GM23338 (cell line): ENCODE measurements around the gene ETFA.

Experiments used
- CREB1 ChIP-seq: fragments of 250-450 bp; sonication (Bioruptor Pico); IDR thresholded peaks from 2 replicates; pipeline ENCODE4 v1.5.0; 2020; ENCODE audit warnings: low read depth, mild to moderate bottlenecking, moderate library complexity
- EZH2 ChIP-seq: fragments of 200-600 bp; sonication (generic); IDR thresholded peaks from one replicate; pipeline ENCODE4 v1.8.0; 2017; ENCODE audit warnings: antibody characterized with exemption, mild to moderate bottlenecking, low read depth; ENCODE audit not compliant: unreplicated experiment
- EZH2phosphoT487 ChIP-seq: fragments of 200-600 bp; sonication (generic); IDR thresholded peaks from one replicate; pipeline ENCODE4 v1.8.1; 2018; ENCODE audit warnings: antibody characterized with exemption; ENCODE audit not compliant: unreplicated experiment
- JUNB ChIP-seq: IDR thresholded peaks from one replicate; pipeline ENCODE4 v1.6.1; 2016; ENCODE audit warnings: antibody characterized with exemption; ENCODE audit not compliant: unreplicated experiment
- NANOG ChIP-seq: IDR thresholded peaks from 2 replicates; pipeline ENCODE4 v1.6.1; 2016; ENCODE audit warnings: antibody characterized with exemption, borderline replicate concordance
- POLR2AphosphoS5 ChIP-seq: IDR thresholded peaks from 2 replicates; pipeline ENCODE4 v1.6.1; 2016; ENCODE audit warnings: antibody characterized with exemption, low read depth
- STAT1 ChIP-seq: IDR thresholded peaks from one replicate; pipeline ENCODE4 v1.6.1; 2016; ENCODE audit warnings: antibody characterized with exemption; ENCODE audit not compliant: unreplicated experiment
- ZNF114 ChIP-seq: fragments of 250-450 bp; sonication (Bioruptor Pico); IDR thresholded peaks from 2 replicates; pipeline ENCODE4 v1.5.0; 2020; ENCODE audit warnings: mild to moderate bottlenecking, moderate library complexity
- ZNF331 ChIP-seq: fragments of 250-450 bp; sonication (Bioruptor Pico); IDR thresholded peaks from 2 replicates; pipeline ENCODE4 v1.5.0; 2020; ENCODE audit warnings: low read depth, mild to moderate bottlenecking, moderate library complexity
- TF ChIP-seq, protein P1 (sequence below), 2 experiments: fragments of 200-600 bp in 1 of 2; sonication (generic) in 1 of 2; conservative IDR thresholded peaks; 2 replicates each; pipeline versions ENCODE4 v1.5.1 to v1.6.1; 2016 to 2017; ENCODE audit warnings: antibody characterized with exemption in 2 of 2, low read depth in 2 of 2, mild to moderate bottlenecking in 2 of 2, moderate library complexity in 1 of 2
- TF ChIP-seq, protein P2 (sequence below): IDR thresholded peaks from one replicate; pipeline ENCODE4 v1.6.1; 2018; ENCODE audit warnings: antibody characterized with exemption; ENCODE audit not compliant: unreplicated experiment
- TF ChIP-seq, protein P3 (sequence below): fragments of 250-450 bp; sonication (Bioruptor Pico); IDR thresholded peaks from 2 replicates; pipeline ENCODE4 v1.5.0; 2020; ENCODE audit warnings: mild to moderate bottlenecking, moderate library complexity
- TF ChIP-seq, protein P4 (sequence below): IDR thresholded peaks from 2 replicates; pipeline ENCODE4 v1.6.1; 2016; ENCODE audit warnings: antibody characterized with exemption

DNA sequence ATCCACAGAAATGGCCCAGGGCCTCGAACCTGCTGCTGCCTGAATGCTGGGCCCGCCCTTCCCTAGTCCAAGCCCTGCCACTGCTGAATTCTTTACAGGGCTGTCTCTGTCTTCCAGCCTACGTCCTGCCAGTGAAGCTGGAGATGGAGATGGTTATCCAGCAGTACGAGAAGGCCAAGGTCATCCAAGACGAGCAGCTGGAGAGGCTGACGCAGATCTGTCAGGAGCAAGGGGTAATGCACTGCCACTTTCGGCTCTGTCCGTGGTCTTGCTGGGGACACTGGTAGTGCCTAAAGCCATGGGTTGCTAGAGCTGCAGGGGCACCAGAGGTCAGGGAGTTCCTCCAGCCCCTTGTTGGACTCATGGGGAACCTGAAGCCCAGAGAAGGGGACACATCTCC is 135.8 kb downstream of the ETFA start:
- TF ChIP-seq, protein P1, sequence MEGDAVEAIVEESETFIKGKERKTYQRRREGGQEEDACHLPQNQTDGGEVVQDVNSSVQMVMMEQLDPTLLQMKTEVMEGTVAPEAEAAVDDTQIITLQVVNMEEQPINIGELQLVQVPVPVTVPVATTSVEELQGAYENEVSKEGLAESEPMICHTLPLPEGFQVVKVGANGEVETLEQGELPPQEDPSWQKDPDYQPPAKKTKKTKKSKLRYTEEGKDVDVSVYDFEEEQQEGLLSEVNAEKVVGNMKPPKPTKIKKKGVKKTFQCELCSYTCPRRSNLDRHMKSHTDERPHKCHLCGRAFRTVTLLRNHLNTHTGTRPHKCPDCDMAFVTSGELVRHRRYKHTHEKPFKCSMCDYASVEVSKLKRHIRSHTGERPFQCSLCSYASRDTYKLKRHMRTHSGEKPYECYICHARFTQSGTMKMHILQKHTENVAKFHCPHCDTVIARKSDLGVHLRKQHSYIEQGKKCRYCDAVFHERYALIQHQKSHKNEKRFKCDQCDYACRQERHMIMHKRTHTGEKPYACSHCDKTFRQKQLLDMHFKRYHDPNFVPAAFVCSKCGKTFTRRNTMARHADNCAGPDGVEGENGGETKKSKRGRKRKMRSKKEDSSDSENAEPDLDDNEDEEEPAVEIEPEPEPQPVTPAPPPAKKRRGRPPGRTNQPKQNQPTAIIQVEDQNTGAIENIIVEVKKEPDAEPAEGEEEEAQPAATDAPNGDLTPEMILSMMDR (conservative IDR thresholded peaks at IDR 0.05; ENCODE audit: low read depth in 2 of 2), result no peak
- TF ChIP-seq POLR2AphosphoS5 (no peak), EZH2 (no peak), EZH2phosphoT487 (no peak), JUNB (no peak), NANOG (no peak), ZNF331 (CRISPR knock-in tag) (no peak), STAT1 (no peak), CREB1 (CRISPR knock-in tag) (no peak), ZNF114 (CRISPR knock-in tag) (no peak)
- TF ChIP-seq, protein P2, sequence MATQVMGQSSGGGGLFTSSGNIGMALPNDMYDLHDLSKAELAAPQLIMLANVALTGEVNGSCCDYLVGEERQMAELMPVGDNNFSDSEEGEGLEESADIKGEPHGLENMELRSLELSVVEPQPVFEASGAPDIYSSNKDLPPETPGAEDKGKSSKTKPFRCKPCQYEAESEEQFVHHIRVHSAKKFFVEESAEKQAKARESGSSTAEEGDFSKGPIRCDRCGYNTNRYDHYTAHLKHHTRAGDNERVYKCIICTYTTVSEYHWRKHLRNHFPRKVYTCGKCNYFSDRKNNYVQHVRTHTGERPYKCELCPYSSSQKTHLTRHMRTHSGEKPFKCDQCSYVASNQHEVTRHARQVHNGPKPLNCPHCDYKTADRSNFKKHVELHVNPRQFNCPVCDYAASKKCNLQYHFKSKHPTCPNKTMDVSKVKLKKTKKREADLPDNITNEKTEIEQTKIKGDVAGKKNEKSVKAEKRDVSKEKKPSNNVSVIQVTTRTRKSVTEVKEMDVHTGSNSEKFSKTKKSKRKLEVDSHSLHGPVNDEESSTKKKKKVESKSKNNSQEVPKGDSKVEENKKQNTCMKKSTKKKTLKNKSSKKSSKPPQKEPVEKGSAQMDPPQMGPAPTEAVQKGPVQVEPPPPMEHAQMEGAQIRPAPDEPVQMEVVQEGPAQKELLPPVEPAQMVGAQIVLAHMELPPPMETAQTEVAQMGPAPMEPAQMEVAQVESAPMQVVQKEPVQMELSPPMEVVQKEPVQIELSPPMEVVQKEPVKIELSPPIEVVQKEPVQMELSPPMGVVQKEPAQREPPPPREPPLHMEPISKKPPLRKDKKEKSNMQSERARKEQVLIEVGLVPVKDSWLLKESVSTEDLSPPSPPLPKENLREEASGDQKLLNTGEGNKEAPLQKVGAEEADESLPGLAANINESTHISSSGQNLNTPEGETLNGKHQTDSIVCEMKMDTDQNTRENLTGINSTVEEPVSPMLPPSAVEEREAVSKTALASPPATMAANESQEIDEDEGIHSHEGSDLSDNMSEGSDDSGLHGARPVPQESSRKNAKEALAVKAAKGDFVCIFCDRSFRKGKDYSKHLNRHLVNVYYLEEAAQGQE, result no peak
- TF ChIP-seq, protein P3, sequence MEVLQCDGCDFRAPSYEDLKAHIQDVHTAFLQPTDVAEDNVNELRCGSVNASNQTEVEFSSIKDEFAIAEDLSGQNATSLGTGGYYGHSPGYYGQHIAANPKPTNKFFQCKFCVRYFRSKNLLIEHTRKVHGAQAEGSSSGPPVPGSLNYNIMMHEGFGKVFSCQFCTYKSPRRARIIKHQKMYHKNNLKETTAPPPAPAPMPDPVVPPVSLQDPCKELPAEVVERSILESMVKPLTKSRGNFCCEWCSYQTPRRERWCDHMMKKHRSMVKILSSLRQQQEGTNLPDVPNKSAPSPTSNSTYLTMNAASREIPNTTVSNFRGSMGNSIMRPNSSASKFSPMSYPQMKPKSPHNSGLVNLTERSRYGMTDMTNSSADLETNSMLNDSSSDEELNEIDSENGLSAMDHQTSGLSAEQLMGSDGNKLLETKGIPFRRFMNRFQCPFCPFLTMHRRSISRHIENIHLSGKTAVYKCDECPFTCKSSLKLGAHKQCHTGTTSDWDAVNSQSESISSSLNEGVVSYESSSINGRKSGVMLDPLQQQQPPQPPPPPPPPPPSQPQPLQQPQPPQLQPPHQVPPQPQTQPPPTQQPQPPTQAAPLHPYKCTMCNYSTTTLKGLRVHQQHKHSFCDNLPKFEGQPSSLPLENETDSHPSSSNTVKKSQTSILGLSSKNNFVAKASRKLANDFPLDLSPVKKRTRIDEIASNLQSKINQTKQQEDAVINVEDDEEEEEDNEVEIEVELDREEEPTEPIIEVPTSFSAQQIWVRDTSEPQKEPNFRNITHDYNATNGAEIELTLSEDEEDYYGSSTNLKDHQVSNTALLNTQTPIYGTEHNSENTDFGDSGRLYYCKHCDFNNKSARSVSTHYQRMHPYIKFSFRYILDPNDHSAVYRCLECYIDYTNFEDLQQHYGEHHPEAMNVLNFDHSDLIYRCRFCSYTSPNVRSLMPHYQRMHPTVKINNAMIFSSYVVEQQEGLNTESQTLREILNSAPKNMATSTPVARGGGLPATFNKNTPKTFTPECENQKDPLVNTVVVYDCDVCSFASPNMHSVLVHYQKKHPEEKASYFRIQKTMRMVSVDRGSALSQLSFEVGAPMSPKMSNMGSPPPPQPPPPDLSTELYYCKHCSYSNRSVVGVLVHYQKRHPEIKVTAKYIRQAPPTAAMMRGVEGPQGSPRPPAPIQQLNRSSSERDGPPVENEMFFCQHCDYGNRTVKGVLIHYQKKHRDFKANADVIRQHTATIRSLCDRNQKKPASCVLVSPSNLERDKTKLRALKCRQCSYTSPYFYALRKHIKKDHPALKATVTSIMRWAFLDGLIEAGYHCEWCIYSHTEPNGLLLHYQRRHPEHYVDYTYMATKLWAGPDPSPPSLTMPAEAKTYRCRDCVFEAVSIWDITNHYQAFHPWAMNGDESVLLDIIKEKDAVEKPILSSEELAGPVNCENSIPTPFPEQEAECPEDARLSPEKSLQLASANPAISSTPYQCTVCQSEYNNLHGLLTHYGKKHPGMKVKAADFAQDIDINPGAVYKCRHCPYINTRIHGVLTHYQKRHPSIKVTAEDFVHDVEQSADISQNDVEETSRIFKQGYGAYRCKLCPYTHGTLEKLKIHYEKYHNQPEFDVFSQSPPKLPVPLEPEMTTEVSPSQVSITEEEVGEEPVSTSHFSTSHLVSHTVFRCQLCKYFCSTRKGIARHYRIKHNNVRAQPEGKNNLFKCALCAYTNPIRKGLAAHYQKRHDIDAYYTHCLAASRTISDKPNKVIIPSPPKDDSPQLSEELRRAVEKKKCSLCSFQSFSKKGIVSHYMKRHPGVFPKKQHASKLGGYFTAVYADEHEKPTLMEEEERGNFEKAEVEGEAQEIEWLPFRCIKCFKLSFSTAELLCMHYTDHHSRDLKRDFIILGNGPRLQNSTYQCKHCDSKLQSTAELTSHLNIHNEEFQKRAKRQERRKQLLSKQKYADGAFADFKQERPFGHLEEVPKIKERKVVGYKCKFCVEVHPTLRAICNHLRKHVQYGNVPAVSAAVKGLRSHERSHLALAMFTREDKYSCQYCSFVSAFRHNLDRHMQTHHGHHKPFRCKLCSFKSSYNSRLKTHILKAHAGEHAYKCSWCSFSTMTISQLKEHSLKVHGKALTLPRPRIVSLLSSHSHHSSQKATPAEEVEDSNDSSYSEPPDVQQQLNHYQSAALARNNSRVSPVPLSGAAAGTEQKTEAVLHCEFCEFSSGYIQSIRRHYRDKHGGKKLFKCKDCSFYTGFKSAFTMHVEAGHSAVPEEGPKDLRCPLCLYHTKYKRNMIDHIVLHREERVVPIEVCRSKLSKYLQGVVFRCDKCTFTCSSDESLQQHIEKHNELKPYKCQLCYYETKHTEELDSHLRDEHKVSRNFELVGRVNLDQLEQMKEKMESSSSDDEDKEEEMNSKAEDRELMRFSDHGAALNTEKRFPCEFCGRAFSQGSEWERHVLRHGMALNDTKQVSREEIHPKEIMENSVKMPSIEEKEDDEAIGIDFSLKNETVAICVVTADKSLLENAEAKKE, result no peak
- TF ChIP-seq, protein P4, sequence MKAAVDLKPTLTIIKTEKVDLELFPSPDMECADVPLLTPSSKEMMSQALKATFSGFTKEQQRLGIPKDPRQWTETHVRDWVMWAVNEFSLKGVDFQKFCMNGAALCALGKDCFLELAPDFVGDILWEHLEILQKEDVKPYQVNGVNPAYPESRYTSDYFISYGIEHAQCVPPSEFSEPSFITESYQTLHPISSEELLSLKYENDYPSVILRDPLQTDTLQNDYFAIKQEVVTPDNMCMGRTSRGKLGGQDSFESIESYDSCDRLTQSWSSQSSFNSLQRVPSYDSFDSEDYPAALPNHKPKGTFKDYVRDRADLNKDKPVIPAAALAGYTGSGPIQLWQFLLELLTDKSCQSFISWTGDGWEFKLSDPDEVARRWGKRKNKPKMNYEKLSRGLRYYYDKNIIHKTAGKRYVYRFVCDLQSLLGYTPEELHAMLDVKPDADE, result no peak
